ENCODE data around the gene HCFC1. TPM values are rescaled to one million over a fixed set of nuclear protein-coding genes. Genes with fewer than 3 reads are reported as not detected.
"Not testable (repeated sequence)": the region's sequence is repeated elsewhere in the genome, so short reads cannot be mapped to it uniquely, and the experiment has no call there.

Gene HCFC1
- polyA plus RNA-seq, 4 donors: 31.9 to 59.3 (median 45.1) TPM

GRCh38 chrX:154010330-154011087 is 38.9 kb upstream of the HCFC1 start:
- no peak for DNase-seq (ENCODE audit: low read depth in 4 of 4, low spot score in 2 of 4)

- DNase-seq (ENCODE audit: low read depth in 4 of 4, low spot score in 2 of 4): no peak
Observed at GRCh38 chrX:154008521-154008920, 36.9 kb upstream of the HCFC1 start.

- no peak for DNase-seq (ENCODE audit: low read depth in 4 of 4, low spot score in 2 of 4)
Observed at GRCh38 chrX:154006947-154007346, 35.3 kb upstream of the HCFC1 start.

GRCh38 chrX:154004315-154004714 is 32.7 kb upstream of the HCFC1 start:
- DNase-seq (ENCODE audit: low read depth in 4 of 4, low spot score in 2 of 4): no peak

GRCh38 chrX:154002215-154002719 is 30.6 kb upstream of the HCFC1 start:
- DNase-seq (ENCODE audit: low read depth in 4 of 4, low spot score in 2 of 4): no peak

- no peak for DNase-seq (ENCODE audit: low read depth in 4 of 4, low spot score in 2 of 4)
Observed at GRCh38 chrX:154000051-154000450, 28.4 kb upstream of the HCFC1 start.

- DNase-seq (ENCODE audit: low read depth in 4 of 4, low spot score in 2 of 4): no peak
Observed at GRCh38 chrX:153999359-154000037, 27.9 kb upstream of the HCFC1 start.

- DNase-seq (ENCODE audit: low read depth in 4 of 4, low spot score in 2 of 4): no peak
Observed at GRCh38 chrX:153995504-153995903, 23.9 kb upstream of the HCFC1 start.

GRCh38 chrX:153994398-153994797 is 22.8 kb upstream of the HCFC1 start:
- DNase-seq (ENCODE audit: low read depth in 4 of 4, low spot score in 2 of 4): not testable (repeated sequence)

GRCh38 chrX:153993978-153994377 is 22.4 kb upstream of the HCFC1 start:
- no peak for DNase-seq (ENCODE audit: low read depth in 4 of 4, low spot score in 2 of 4)

GRCh38 chrX:153993079-153993478 is 21.5 kb upstream of the HCFC1 start:
- no peak for DNase-seq (ENCODE audit: low read depth in 4 of 4, low spot score in 2 of 4)

GRCh38 chrX:153992180-153992579 is 20.6 kb upstream of the HCFC1 start:
- DNase-seq (ENCODE audit: low read depth in 4 of 4, low spot score in 2 of 4): no peak

- no peak for DNase-seq (ENCODE audit: low read depth in 4 of 4, low spot score in 2 of 4)
Observed at GRCh38 chrX:153991013-153991580, 19.5 kb upstream of the HCFC1 start.

GRCh38 chrX:153989973-153990655 is 18.5 kb upstream of the HCFC1 start:
- no peak for DNase-seq (ENCODE audit: low read depth in 4 of 4, low spot score in 2 of 4)

GRCh38 chrX:153988493-153988892 is 16.9 kb upstream of the HCFC1 start:
- no peak for DNase-seq (ENCODE audit: low read depth in 4 of 4, low spot score in 2 of 4)

GRCh38 chrX:153984351-153985178 is 12.9 kb upstream of the HCFC1 start:
- no peak for DNase-seq (ENCODE audit: low read depth in 4 of 4, low spot score in 2 of 4)

- DNase-seq (ENCODE audit: low read depth in 4 of 4, low spot score in 2 of 4): no peak
Observed at GRCh38 chrX:153983321-153983801, 11.7 kb upstream of the HCFC1 start.

GRCh38 chrX:153981771-153982533 is 10.3 kb upstream of the HCFC1 start:
- DNase-seq (ENCODE audit: low read depth in 4 of 4, low spot score in 2 of 4): no peak

- no peak for DNase-seq (ENCODE audit: low read depth in 4 of 4, low spot score in 2 of 4)
Observed at GRCh38 chrX:153981231-153981630, 9.6 kb upstream of the HCFC1 start.

All from left renal cortex interstitium (tissue), 4 donors.